Measurements from ENCODE around the gene BTN3A1.
"Not testable (repeated sequence)": the region's sequence is repeated elsewhere in the genome, so short reads cannot be mapped to it uniquely, and the experiment has no call there.

BTN3A1 gene

DNA sequence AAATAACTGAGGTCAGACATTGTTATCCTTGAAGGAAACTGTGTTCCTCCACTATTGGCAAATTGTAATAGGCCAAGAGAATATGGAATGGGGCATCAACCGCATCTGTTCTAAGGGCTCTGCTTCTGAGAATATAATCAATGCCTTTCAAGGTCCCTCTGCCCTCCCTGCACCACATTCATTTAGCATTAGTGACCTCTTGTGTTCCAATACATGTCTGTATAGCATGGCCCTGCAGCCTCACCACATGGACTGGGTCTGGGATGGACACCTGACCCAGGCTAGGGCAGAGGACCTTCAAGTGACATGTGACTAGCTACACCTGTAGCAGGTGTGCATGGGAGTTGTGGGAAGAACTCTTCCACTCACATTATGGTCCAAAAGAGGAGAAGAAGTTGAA is 14.2 kb downstream of the BTN3A1 start:
- DNase-seq: no peak

DNA sequence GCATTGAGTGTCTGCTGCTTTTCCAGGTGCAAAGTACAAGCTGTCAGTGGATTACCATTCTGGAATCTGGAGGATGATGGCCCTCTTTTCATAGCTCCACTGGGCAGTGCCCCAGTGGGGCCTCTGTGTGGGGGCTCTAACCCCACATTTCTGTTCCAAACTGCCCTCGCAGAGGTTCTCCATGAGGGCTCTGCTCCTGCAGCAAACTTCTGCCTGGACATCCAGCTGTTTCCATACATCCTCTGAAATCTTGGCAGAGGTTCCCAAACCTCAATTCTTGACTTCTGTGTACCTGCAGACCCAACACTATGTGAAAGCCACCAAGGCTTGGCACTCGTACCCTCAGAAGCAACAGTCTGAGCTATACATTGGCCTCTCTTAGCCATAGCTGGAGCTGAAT is 16.0 kb downstream of the BTN3A1 start:
- DNase-seq: not testable (repeated sequence)

DNA sequence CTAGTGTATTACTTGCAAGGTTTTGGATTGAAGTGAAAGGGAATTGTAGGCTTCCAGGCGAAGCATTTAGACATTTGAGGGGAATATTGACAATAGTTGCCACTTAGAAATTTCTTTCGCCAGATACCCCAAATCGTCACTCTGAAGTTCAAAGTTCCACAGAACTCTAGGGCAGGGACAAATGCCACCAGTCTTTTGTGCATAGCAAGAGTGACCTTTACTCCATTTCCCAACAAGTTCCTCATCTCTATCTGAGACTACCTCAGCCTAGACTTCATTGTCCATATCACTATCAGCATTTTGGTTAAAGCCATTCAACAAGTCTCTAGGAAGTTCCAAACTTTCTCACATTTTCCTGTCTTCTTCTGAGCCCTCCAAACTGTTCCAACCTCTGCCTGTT is 16.7 kb downstream of the BTN3A1 start:
- not testable (repeated sequence) for DNase-seq

DNA sequence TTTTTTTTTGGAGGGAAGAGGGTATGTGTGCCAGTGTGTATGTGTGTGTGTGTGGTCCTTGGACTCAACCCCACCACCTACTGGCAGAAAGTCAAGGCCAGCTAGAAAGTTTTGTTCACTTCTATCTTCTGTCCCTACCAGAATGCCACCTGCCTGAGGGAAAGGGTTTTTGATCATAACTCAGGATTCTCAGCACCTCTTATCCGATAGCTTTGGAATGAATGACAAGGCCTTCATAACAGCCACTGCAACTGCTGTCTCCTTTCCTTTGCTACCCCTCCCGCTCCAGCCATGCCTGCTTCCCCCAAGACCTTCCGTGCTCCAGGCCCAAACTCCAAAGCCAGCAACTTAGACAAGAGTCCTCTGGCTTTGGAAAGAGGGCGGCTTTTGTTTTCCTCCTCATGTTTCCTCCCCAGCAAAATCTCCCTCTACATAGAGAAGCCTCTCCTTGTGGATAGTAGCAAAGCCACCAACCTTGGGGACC is 18.7 kb downstream of the BTN3A1 start:
- DNase-seq: peak; percentile 25

DNA sequence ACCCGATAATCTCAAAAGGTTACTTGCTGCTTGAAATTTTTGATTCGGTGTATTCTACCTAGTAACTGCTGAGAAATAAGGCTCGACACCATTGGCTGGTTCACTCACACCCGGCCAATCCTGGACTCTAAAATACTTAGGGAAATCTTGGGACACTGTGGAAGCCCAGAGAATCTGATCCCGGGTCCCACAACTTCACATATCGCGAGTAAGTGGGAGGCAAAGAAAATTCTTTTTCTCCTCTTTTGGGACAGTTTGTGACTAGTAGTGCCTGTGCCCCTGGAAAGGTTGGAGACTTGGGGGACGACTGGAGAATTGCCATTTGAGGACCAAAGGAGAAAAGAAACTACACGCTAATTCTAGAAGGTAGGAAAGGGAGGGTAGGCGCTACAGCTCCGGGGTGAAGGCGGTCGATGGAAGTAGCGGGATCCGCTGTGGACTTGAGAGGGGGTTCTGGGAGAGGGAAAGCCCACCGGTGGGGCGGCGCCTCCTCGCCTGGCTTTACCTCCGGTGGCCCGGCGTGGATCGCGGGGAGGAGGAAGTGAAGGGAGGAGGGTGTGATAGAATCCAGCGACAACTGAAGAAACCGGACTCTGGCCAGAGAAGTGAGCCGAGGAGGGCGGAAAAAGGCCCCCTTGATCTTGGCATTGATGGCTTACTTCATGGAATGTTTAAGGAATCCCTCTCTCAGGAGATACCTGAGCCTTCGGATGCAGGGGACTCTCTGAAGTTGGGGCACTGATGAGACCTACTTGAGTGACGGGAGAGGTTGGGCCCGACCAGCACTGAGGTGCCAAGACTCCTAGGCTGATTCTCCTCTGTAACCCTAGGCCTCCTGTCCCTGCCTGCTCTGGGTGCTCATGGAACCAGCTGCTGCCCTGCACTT is 19.4 kb downstream of the BTN3A1 start:
- peak; percentile 69 for DNase-seq

DNA sequence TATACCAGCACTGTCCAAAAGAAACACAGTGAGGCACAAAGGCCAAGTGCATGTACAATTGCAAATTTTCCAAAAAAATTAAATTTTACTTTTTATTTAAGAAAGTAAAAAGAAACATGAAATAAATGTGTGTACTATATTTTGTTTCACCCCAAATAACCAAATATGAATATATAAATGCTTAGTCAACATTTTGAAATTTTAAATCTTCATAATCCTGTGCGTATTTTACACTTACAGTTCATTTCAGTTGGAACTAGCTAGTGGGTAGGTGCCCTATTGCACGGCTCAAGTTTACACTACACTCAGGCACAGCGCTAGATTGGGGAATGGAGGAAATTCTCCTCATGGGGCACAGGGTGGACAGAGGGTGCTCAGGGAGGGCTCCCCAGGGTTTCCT is 20.3 kb downstream of the BTN3A1 start:
- DNase-seq: no peak

DNA sequence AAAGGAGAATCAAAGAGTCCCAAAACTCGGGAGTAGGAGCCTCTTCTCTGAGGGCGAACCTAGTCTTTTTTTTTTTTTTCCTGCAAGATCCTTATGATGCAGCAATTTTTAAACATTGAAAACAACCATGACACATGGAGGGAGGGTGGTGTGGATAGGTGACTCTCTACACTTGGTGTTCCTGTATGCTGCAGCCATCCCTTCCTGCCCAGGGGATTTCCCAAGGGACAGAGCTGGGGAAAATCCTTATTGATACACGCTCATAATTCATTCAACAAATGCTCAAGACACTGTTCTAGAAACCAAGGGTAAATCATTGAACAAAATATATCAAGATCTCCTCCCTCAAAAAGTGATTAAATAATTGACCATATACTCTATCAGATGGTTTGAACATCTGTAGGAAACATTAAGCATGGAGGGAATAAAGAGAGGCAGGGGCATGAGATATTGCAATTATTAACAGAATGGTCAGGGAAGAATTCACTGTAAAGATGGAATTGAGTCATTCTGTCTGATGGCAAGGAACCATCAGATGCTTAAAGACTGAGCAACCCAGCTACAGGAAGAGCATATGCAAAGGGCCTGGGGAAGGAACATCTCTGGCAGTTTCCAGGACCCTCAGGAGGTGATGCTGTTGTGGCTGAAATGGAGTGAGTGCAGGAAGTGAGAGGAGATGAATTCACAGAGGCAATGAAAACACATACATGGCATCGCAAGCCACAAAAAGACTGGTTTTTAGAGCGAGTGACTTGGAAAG is 24.8 kb downstream of the BTN3A1 start:
- no peak for DNase-seq

DNA sequence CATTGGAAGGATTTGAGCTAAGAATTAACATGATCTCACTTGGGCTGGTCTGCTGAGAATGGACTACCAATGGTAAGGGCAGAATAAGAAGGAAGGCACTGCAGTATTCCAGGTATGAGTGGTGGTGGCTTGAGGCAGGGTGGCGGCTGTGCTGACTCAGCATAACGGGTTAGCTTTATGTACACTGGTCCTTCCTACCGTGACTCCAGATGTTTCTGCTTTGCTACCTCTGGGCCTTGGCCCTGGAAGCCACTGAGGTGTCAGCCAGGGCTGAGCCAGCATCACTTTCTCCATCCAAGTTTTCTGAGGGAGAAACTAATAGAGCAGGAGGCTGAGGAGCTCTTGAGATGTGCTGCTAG is 25.4 kb downstream of the BTN3A1 start:
- no peak for DNase-seq

DNA sequence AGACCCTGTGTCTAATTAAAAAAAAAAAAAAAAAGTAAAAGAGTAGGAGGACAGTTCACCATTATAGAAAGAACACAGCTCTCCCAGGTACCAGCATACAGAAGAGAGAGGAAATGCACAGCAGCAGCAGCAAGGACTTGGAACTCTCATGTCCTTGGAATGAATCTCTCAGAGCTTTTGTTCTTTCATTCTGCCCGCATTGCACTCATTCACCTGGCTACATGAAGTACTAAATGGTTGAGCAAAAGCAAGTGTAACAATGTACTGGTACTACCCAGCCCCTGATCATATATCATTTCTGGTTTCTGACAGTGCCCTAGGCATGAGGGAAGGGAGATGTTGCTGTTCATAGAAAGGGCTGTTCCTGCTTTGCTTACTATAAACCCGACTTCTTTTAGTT is 26.1 kb downstream of the BTN3A1 start:
- no peak for DNase-seq

DNA sequence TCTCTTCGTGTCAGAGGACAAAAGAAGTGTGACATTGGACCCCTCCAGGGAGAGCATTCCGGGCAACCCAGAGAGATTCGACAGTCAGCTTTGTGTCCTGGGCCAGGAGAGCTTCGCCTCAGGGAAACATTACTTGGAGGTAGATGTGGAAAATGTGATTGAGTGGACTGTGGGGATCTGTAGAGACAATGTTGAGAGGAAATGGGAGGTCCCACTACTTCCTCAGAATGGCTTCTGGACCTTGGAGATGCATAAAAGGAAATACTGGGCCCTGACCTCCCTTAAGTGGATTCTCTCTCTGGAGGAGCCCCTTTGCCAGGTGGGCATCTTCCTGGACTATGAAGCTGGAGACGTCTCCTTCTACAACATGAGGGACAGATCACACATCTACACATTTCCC is 28.7 kb downstream of the BTN3A1 start:
- DNase-seq: no peak

DNA sequence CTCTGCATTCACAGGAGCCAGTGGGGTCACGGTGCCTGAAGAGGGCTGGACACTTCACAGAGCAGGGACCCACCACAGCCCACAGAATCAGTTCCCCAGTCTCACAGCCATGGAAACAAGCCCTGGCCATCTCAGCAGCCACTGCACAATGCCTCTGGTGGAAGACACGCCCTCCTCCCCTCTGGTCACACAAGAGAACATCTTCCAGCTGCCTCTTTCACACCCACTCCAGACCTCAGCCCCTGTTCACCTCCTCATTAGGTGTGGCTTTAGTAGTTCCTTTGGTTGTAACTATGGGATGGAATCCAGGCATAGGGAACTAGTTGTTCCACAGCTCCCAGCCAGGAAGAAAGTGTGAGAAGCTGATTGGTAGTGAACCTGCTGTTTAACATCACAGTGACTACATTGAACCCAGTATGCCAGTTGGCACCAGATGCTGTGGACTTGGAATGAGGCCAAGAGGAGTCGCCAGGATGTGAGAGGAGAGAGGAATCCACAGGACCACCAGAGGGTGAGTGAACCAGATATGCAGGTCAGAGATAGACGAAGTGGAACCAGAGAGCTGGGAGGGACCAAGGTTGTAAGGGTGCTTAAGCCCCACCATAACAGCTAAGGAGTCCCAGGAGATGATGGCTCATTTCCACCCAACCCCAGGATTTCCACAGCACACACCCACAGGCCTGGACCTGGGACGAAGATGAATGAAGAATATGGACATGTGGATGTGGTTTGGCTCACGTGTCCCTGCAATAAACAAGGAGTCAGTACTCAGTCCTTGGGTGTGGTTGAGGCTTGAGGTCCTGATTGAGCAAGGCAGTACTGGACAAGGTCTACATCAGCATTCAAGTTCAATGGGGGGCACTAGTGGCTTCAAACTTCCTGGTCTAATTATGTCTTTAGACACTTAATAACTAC is 29.4 kb downstream of the BTN3A1 start:
- DNase-seq: no peak

DNA sequence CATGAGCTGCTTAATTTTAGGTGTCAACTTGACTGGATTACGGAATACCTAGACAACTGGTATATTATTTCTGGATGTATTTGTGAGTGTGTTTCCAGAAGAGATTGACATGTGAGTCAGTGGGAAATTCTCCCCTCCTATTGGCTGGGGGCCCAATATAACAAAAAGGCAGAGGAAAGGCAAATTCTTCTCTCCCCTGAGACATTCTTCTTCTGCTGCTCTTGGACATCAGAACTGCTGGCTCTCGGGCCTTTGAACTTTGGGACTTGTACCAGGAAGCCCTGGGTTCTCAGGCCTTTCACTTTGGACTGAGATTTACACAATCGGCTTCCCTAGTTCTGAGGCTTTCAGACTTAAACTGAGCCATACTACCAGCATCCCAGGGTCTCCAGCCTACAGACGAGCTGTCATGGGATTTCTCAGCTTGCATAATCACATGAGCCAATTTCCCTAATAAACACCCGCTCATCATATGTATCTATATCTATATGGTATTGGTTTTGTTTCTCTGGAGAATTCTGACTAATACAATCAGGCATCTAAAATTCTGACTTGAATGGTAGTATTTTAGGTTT is 30.6 kb downstream of the BTN3A1 start:
- no peak for DNase-seq

DNA sequence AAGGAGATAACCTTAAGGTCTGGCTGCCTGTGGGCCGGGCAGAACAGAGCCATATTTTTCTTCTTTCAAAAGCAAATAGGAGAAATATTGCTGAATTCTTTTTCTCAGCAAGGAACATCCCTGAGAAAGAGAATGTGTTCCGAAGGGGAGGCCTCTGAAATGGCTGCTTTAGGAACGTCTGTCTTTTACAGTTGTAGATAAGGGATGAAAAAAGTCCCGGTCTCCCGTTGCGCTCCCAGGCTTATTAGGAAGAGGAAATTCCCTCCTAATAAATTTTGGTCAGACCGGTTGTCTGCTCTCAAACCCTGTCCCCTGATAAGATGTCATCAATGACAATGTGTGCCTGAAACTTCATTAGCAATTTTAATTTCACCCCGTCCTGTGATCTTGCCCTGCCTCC is 31.6 kb downstream of the BTN3A1 start:
- not testable (repeated sequence) for DNase-seq

DNA sequence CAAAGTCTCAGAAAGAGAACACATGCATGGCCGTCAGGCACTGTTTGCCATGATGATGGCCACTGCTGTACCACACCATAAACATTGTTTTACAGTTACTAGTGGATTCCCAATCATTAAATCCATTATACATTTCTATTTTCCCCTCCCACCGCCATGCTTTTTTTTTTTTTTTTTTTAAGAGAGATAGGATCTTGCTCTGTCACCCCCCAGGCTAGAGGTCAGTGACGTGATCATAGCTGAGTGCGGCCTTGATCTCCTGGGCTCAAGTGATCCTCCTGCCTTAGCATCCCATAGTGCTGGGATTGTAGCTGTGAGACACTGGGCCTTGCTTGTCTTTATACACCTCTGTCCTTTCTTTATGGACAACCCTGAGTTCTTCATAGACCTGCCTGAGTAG is 33.9 kb downstream of the BTN3A1 start:
- no peak for DNase-seq

DNA sequence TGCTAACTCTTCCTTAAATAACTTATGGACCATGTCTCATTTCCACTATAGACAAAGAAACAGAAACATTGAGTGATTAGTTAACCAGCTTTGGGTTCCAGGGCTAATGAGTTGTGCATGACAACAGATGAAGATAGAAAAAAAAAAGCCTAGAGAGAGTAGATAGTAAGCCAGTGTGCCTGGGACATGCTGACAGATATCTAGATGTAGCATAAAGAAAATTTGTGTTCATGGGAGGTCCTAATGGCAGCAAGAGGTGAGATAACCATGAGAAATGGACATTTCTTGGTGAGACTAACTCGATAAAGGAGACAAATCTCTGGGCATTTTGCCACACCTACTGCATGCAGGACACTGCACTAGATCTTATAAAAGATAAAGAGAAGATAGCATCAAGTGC is 35.5 kb downstream of the BTN3A1 start:
- no peak for DNase-seq

DNA sequence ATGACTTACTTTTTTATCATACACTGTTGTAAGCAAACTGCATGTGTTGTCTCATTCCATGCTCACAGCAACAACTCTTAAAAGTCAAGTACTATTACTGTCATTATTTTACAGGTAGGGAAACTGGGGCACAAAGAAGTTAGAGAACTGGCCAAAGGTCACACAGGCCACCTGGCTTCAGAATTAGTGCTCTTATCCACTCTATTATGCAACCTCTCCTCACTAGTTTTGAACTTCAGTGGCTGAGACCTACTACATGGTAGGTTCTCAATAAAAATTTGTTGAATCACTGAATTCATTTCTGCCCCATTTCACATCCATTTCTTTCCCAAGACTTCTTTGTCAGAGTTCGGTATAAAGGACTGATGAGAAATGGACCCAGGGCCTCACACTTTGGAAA is 35.9 kb downstream of the BTN3A1 start:
- no peak for DNase-seq

DNA sequence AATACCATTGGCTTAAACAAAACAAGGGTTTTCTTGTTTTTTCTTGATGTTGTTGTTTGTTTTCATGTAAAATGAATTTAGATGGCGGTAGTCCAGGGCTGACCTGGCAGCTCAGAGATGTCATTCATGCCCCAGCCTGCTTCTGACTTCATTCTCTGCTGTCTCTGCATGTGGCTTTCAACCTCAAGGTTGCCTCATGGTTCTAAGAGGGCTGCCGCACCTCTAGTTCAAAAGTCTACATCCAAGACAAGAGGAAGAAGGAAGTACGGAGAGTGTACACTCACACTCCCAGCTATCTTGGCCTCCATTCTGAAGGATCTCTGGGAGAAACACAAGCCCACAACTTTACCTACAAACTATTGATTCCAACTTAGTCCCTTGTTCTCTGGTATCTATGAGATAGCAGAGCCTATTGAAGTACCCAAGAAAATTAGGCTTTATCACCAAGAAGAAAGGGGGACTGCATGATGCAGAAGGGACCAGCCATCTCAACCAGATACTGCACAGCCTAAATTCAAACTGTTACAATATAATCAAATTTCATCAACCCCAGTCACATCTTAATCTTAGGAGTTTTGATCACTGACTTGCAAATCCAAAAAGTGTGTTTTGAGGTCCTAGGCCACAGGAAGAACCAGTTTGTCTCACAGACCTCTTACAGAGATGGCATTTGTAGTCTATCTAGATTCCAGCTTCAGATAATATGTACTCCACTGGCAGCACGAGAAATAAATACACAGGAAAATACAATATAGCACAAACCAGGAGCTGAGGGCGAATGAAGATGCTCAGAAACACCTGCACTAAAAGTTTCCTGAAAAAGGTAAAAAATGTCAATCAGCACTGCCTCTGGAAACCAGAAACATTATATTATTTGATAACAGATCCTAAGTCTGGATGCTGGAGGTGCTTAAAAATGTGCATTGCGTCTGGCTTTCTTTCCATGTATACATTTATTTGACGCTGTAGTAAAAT is 37.4 kb downstream of the BTN3A1 start:
- no peak for DNase-seq

DNA sequence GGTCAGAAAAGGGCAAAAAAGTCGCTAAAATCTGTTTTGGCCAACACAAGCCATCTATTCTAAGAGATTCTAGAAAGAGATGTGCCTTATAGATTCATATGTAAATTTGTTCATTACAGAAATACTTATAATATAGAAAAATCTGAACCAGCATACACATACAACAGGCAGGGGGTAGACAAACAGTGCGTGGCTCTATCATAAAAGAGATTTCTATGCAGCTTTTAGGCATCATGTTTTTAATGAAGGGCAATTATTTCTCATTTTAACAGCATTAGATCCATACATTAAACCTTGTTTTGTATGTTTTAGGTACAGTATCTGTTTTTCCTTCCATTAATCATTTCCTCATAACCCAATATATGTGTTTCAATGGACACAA is 38.9 kb downstream of the BTN3A1 start:
- DNase-seq: no peak

DNA sequence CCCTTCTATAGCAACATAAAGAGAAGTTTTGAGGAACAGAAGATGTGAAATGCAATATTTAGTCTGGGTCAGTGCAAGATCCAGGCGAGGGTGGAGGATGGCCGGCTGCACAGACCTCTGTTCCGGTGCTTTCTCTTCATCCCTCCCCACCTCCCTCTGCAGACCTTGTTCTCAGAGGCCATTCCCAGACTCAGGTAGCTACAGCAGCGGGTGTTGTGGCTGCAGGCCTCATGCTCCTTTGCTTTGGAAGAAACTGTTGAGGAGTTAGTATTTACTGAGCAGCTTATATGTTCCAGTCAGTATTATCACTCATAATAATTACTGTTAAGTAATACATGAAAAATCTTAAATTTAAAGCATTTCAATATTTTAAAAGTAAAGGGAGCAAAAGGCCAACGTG is 39.9 kb downstream of the BTN3A1 start:
- DNase-seq: no peak

DNA sequence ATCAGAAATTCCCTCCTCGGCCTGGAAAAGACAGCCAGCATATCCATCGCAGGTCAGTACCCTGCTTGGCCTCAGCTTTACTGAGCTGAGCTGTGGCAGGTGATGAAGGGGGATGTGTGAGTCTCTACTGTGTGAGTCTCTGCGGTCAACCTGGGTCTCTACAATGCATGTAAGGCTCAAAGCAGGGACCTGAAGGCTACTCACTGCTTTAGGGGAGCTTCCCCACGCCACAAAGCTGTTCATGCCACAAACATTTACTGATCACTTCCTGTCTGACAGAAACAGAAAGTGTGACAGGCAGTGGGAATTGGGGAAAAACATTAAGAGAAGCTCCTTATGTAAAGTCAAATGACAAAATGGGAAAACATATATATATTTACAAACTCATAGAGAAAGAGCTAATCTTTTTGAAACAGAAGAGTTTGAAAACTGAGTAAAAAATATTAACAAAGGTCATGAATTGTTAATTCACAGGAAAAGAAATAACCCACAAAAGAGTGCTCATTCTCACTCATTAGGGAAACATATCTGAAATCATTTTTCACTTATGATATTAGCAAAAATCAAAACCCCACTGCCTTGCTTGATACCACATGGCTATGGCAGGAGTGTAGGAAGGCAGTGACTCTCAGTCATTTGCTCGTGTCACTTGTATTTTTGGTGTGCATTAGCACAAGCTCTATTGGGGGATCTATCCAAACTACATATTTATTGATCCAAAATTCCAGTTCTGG is 44.0 kb downstream of the BTN3A1 start:
- peak; percentile 73 for DNase-seq

DNA sequence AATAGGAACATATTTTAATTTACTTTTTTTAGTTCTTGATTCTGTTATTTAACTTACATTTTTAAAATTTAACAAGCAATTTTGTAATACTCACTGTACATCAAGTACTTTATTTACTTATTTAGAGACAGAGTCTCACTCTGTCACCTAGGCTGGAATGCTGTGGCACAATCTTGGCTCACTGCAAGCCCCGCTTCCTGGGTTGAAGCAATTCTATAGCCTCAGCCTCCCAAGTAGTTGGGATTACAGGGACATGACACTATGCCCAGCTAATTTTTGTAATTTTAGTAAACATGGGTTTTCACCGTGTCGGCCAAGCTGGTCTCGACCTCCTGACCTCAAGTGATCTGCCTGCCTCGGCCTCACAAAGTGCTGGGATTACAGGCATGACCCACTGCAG is 45.2 kb downstream of the BTN3A1 start:
- no peak for DNase-seq

Measured in activated CD4-positive, alpha-beta T cell treated with anti-CD3 and anti-CD28 coated beads, Interleukin-2, amount 50 U/mL, for 16 hours (primary cell).